ENCODE data around the gene WIPF3.

The WIPF3 gene

GRCh38 chr7:29809533-29810155 is 3.3 kb downstream of the WIPF3 start:
- DNase-seq (ENCODE audit: low read depth in 3 of 3): no peak

- no peak for DNase-seq (ENCODE audit: low read depth in 3 of 3)
These were observed 4.0 kb downstream of the WIPF3 start for GRCh38 chr7:29810297-29810696.

GRCh38 chr7:29810813-29811482 is 4.6 kb downstream of the WIPF3 start:
- DNase-seq (ENCODE audit: low read depth in 3 of 3): no peak

GRCh38 chr7:29811586-29811985 is 5.3 kb downstream of the WIPF3 start:
- DNase-seq (ENCODE audit: low read depth in 3 of 3): no peak

- no peak for DNase-seq (ENCODE audit: low read depth in 3 of 3)
These were observed 6.0 kb downstream of the WIPF3 start for GRCh38 chr7:29812185-29812876.

GRCh38 chr7:29815181-29816105 is 9.1 kb downstream of the WIPF3 start:
- no peak for DNase-seq (ENCODE audit: low read depth in 3 of 3)

- no peak for DNase-seq (ENCODE audit: low read depth in 3 of 3)
These were observed 12.0 kb downstream of the WIPF3 start for GRCh38 chr7:29818308-29818707.

GRCh38 chr7:29825775-29826529 is 19.6 kb downstream of the WIPF3 start:
- no peak for DNase-seq (ENCODE audit: low read depth in 3 of 3)

- no peak for DNase-seq (ENCODE audit: low read depth in 3 of 3)
These were observed 20.2 kb downstream of the WIPF3 start for GRCh38 chr7:29826530-29826822.

GRCh38 chr7:29826904-29827303 is 20.6 kb downstream of the WIPF3 start:
- DNase-seq (ENCODE audit: low read depth in 3 of 3): no peak

GRCh38 chr7:29831705-29832104 is 25.4 kb downstream of the WIPF3 start:
- DNase-seq (ENCODE audit: low read depth in 3 of 3): no peak

- no peak for DNase-seq (ENCODE audit: low read depth in 3 of 3)
These were observed 27.6 kb downstream of the WIPF3 start for GRCh38 chr7:29833929-29834328.

GRCh38 chr7:29835718-29836117 is 29.4 kb downstream of the WIPF3 start:
- no peak for DNase-seq (ENCODE audit: low read depth in 3 of 3)

GRCh38 chr7:29839302-29839701 is 33.0 kb downstream of the WIPF3 start:
- no peak for DNase-seq (ENCODE audit: low read depth in 3 of 3)

GRCh38 chr7:29839921-29840320 is 33.6 kb downstream of the WIPF3 start:
- no peak for DNase-seq (ENCODE audit: low read depth in 3 of 3)

GRCh38 chr7:29840701-29841100 is 34.4 kb downstream of the WIPF3 start:
- DNase-seq (ENCODE audit: low read depth in 3 of 3): no peak

- no peak for DNase-seq (ENCODE audit: low read depth in 3 of 3)
These were observed 35.8 kb downstream of the WIPF3 start for GRCh38 chr7:29841926-29842701.

GRCh38 chr7:29843093-29843492 is 36.8 kb downstream of the WIPF3 start:
- no peak for DNase-seq (ENCODE audit: low read depth in 3 of 3)

- no peak for DNase-seq (ENCODE audit: low read depth in 3 of 3)
These were observed 37.4 kb downstream of the WIPF3 start for GRCh38 chr7:29843726-29844125.

- DNase-seq (ENCODE audit: low read depth in 3 of 3): no peak
These were observed 38.3 kb downstream of the WIPF3 start for GRCh38 chr7:29844559-29844958.

GRCh38 chr7:29847496-29847895 is 41.2 kb downstream of the WIPF3 start:
- DNase-seq (ENCODE audit: low read depth in 3 of 3): no peak

All from stimulated activated CD4-positive, alpha-beta T cell treated with anti-CD3 and anti-CD28 coated beads, TNF-alpha, amount 100 ng/mL, for 48 hours (primary cell).